HCEC 1CT (cell line): Measurements from ENCODE around the gene PPFIA2.
A peak's percentile ranks its signal among the peaks of the same experiment; 100 is the strongest.
"Not testable (repeated sequence)": the region's sequence is repeated elsewhere in the genome, so short reads cannot be mapped to it uniquely, and the experiment has no call there.

Experiments used
- DNase-seq: peaks from one replicate; pipeline ENCODE4 v3.0.0-alpha.2; 2017

Gene PPFIA2

GRCh38 chr12:81659310-81659709 is 99.8 kb downstream of the PPFIA2 start:
- not testable (repeated sequence) for DNase-seq

GRCh38 chr12:81644503-81644902 is 114.6 kb downstream of the PPFIA2 start:
- DNase-seq, result peak; percentile 52

GRCh38 chr12:81639196-81639595 is 120.0 kb downstream of the PPFIA2 start:
- DNase-seq, result no peak

GRCh38 chr12:81633127-81633526 is 126.0 kb downstream of the PPFIA2 start:
- no peak for DNase-seq

GRCh38 chr12:81627336-81628189 is 131.6 kb downstream of the PPFIA2 start:
- DNase-seq, result peak; percentile 54

- no peak for DNase-seq
Measured at GRCh38 chr12:81626406-81626805, 132.7 kb downstream of the PPFIA2 start.

GRCh38 chr12:81617915-81618314 is 141.2 kb downstream of the PPFIA2 start:
- DNase-seq, result no peak

- DNase-seq, result no peak
Measured at GRCh38 chr12:81615026-81615588, 144.0 kb downstream of the PPFIA2 start.

- DNase-seq, result no peak
Measured at GRCh38 chr12:81610955-81611889, 147.9 kb downstream of the PPFIA2 start.

GRCh38 chr12:81597928-81598604 is 161.1 kb downstream of the PPFIA2 start:
- DNase-seq, result peak; percentile 17

- no peak for DNase-seq
Measured at GRCh38 chr12:81596558-81596957, 162.6 kb downstream of the PPFIA2 start.

- no peak for DNase-seq
Measured at GRCh38 chr12:81591256-81591655, 167.9 kb downstream of the PPFIA2 start.

GRCh38 chr12:81590703-81591102 is 168.4 kb downstream of the PPFIA2 start:
- not testable (repeated sequence) for DNase-seq

GRCh38 chr12:81588235-81589008 is 170.7 kb downstream of the PPFIA2 start:
- no peak for DNase-seq

- DNase-seq, result no peak
Measured at GRCh38 chr12:81585787-81586186, 173.4 kb downstream of the PPFIA2 start.

GRCh38 chr12:81573228-81573627 is 185.9 kb downstream of the PPFIA2 start:
- no peak for DNase-seq

- DNase-seq, result no peak
Measured at GRCh38 chr12:81572411-81572810, 186.7 kb downstream of the PPFIA2 start.

GRCh38 chr12:81570234-81570633 is 188.9 kb downstream of the PPFIA2 start:
- no peak for DNase-seq

GRCh38 chr12:81564237-81564636 is 194.9 kb downstream of the PPFIA2 start:
- DNase-seq, result no peak

GRCh38 chr12:81558031-81558430 is 201.1 kb downstream of the PPFIA2 start:
- peak; percentile 57 for DNase-seq

GRCh38 chr12:81546811-81547210 is 212.3 kb downstream of the PPFIA2 start:
- DNase-seq, result no peak

GRCh38 chr12:81543621-81544139 is 215.5 kb downstream of the PPFIA2 start:
- no peak for DNase-seq
